Hepatic stellate cell (primary cell): Measurements from ENCODE around the gene CNNM2.

Experiments used
- DNase-seq: peaks from one replicate; pipeline ENCODE4 v3.0.0; 2011; ENCODE audit warnings: low spot score

CNNM2 gene

DNA sequence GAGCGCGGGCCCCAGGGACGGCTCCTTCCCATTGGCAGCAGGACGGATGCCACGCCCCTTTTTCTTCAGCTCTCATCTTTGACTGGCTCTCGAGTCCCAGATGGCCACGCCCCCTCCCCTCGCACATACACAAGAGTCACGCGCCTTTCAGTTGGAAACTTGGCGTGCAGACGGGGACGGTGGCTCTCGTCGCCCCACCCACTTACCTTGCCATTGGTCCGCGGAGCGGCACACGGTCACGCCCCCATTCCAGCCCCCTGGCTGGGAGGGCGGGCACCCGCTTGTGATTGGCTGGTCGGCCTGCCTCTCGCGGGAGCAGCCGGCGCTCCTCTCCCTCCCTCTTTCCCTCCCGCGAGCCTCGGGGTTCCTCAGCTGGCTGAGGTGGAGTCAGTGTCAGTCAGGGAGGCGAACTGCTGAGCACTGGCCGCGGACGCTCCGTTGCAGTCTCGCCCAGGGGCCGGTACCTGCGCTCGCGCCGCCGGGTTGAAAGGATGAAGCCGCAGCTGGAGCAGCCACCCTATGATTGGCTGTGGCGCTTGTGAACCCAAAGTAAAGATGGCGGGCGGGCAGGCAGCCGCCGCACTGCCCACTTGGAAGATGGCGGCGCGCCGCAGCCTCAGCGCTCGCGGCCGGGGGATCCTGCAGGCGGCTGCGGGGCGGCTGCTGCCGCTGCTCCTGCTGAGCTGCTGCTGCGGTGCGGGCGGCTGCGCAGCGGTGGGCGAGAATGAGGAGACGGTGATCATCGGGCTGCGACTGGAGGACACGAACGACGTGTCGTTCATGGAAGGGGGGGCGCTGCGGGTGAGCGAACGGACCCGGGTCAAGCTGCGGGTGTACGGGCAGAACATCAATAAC, at the start of gene CNNM2:
Gene CNNM2 (plus strand): TSS at position 333 of the 855 bp plus-strand sequence. CDS start 187 bp downstream, at position 520.
- DNase-seq = peak; percentile 98

GRCh38 chr10:102868911-102869257, 49.2 kb upstream of the CNNM2 start:
- peak; percentile 11 for DNase-seq

- DNase-seq = peak; percentile 41
Observed at GRCh38 chr10:102869258-102870198, 48.6 kb upstream of the CNNM2 start, which contains the start of gene AS3MT. Gene AS3MT (plus strand): TSS chr10:102869470. CDS start chr10:102869593, 123 bp downstream.

DNA sequence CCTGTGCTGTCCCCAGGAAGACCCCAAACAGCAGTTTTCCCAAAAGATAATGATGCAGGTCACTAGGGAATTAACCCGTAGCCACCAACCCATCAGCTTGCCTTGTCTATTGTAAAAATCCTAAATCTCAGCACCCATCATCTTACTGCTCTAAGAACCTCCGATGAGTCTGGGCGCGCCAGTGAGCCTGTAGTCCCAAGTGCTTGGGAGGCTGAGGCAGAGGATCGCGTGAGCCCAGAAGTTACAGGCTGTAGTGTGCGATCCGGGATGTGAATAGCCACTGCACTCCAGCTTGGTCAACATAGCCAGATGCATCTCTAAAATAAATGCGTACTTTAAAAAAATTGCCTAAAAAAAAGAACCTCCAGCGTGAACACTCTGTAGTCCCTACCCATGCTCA, 47.9 kb upstream of the CNNM2 start:
- DNase-seq = no peak

GRCh38 chr10:102872163-102872562, 45.9 kb upstream of the CNNM2 start:
- DNase-seq = no peak

DNA sequence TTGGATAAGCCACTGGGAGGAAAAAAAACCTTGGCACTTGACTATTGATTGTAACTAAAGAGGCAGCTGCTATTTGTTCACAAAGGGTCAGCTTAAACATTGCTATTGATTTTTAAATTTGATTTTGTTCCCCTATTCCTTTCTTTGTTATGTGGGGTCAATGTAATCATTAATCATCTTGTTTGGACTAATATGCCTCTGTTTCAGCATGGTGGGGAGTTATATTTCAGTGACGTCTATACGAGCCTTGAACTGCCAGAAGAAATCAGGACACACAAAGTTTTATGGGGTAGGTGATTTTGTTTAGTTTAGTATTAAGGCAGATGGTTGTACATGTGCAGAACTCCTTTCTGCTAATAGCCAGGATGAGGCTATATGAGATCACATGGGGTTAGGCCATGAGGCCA, 41.3 kb upstream of the CNNM2 start:
- DNase-seq = no peak

- no peak for DNase-seq
Observed at GRCh38 chr10:102878629-102879028, 39.5 kb upstream of the CNNM2 start.

- no peak for DNase-seq
Observed at GRCh38 chr10:102880256-102880655, 37.8 kb upstream of the CNNM2 start.

- DNase-seq = no peak
Observed at GRCh38 chr10:102888048-102888447, 30.0 kb upstream of the CNNM2 start.

DNA sequence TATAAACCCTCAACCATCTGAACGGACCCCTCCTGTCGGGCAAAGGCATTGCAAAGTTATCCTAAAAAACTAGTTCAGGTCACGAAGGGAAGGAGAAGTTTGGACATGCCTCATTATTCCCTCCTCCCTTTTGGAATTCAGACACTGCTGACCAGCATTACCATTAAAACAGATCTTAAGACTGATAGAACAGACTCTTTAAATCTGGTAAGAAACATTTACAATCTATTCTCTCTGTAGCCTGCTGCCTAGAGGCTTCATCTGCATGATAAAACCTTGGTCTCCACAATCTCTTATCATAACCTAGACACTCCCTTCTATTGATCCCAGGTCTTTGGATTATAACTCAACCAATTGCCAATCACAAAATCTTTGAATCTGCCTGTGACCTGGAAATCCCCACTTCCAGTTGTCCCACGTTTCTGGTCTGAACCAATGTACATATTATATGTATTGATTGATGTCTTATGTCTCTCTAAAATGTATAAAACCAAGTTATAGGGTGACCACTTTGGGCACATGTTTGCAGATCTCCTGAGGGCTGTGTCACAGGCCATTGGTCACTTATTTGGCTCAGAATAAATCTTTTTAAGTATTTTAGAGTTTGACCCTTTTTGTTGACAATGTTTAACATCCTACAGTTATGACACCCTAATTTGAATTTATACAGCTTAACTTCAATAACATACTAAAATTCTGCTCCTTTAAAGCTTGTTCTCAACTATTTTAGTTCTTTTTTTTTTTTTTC, 23.5 kb upstream of the CNNM2 start:
- DNase-seq = no peak

GRCh38 chr10:102900006-102900405, 18.1 kb upstream of the CNNM2 start:
- no peak for DNase-seq

DNA sequence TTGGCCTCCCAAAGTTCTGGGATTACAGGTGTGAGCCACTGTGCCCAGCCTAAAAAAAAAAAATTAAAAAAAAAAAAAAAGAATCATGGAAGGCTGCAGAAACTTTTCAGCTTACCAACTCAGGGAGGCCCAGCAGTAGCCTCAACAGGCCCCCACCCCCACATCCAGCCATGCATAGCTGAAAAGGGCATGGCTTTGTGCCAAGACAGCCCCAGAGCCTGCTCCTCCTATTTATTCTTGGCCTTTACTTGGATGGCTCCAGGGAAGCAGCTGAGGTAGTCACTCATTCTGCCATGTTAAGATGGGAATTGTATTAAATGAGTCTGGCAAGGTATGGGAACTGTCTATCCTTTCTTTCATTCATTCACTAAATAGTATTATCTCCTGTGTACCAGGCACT, 13.7 kb upstream of the CNNM2 start:
- DNase-seq = no peak

DNA sequence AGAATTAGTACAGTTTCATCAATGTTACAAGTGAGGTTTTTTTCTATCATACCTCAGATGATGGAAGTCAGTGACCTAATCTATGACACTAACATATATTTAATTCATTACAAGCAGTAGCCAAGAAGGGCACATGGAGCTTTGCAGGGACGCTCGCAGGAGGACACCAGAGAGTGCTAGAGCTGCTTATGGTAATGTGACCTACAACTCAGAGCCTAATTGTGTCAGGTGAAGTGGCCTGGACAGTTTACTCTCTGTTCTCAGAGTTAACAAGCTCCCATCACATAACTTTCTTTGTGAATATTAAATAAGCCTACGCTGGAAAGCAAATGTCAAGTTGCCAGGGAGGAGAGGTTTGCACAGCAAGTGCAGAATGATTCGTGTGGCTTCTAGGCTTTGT, 11.6 kb upstream of the CNNM2 start:
- DNase-seq = no peak

DNA sequence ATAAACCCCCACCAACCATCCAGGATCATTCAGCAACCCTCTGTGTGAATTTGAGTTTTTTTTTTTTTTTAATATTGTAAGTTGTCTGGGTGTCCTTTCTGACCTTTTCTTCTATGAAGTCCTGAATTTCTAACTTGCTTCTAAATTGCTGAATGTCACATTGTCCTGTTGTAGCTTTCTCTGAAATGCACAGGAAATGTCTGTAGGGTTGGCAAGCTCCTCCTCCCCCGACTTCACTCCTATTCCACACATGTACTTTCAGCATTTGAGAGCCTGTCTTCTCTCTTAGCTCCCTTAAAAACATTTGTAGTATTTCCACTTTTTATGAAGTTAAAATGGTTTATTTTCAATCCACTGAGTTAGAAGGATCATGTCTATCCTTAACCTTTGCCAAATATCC, 3.3 kb upstream of the CNNM2 start:
- no peak for DNase-seq

DNA sequence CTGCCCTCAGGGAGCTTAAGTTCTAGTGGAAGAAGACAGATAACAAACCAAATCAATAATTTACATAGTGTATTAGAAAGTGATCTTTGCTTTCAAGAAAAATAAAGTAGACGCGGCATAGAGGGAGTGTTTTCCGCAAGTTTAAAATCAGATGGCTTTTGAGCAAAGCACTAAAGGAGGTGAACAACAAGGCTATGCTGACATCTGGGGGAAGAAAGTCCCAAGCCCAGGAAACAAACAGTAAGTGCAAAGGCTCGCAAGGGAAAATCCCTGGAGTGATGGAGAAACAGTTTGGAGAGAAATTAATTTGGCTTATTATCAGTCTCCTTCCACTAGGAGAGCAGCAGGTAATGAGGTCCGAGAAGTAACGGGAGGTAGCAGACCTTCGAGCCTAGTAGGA, 1.9 kb upstream of the CNNM2 start:
- no peak for DNase-seq

DNA sequence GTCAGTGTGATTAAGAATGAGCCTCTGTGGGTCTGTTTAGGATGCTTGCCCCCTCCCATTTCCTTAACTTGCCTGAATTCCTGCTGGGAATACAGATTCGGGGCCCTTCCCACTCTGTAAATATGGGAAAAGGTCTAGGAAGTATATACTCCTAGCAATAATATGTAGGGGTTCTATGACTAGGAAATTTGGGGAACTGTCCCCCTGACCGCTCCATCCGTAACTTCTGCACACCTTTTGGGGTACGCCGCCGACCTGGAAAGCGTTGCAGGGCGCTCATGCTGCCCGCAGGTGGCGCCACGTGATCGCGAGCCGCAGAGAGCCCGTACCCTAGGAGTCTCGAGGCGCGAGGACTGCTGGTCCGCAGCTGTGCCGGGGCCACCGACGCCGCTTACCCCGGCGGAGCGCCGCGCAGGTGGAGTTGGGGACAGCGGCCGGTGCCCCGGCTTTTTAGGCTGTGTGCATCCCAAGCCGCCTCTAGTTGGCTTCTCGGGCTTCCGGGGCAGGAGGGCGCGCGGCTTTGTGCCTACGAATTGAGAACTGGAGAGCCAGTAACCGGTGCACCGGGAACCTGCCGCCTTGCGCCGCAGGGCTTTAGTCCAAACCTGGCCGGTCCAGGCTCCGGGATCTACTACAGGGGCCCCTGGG, 656 bp upstream of the CNNM2 start:
- DNase-seq = peak; percentile 69

DNA sequence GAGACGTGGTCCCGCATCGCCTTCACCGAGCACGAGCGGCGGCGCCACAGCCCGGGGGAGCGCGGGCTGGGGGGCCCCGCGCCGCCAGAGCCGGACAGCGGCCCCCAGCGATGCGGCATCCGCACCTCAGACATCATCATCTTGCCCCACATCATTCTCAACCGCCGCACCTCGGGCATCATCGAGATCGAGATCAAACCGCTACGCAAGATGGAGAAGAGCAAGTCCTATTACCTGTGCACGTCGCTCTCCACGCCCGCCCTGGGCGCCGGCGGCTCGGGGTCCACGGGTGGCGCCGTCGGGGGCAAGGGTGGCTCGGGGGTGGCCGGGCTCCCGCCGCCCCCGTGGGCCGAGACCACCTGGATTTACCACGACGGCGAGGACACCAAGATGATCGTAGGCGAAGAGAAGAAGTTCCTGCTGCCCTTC, 737 bp downstream of the CNNM2 start:
- DNase-seq = no peak

DNA sequence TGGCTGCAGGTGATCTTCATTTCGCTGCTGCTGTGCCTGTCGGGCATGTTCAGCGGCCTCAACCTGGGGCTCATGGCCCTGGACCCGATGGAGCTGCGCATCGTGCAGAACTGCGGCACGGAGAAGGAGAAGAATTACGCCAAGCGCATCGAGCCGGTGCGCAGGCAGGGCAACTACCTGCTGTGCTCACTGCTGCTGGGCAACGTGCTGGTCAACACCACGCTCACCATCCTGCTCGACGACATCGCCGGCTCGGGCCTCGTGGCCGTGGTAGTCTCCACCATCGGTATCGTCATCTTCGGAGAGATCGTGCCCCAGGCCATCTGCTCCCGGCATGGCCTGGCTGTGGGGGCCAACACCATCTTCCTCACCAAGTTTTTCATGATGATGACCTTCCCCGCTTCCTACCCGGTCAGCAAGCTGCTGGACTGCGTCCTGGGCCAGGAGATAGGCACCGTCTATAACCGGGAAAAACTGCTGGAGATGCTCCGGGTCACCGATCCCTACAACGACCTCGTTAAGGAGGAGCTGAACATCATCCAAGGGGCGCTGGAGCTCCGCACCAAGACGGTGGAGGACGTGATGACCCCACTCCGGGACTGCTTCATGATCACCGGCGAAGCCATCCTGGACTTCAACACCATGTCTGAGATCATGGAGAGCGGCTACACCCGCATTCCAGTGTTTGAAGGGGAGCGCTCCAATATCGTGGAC, 1.3 kb downstream of the CNNM2 start:
- DNase-seq = no peak

- no peak for DNase-seq
Observed at GRCh38 chr10:102919992-102920739, 2.1 kb downstream of the CNNM2 start.

- no peak for DNase-seq
Observed at GRCh38 chr10:102923601-102924000, 5.5 kb downstream of the CNNM2 start.
